ENCODE data around the gene TAF1A.

TAF1A gene

GRCh38 chr1:222547260-222547614 lies 42.5 kb downstream of the TAF1A start:
- Histone ChIP-seq H3K27me3 (ENCODE audit: control insufficient read depth, insufficient read depth, low read length) (no peaks in the 10 kb centered on the region), H3K36me3 (ENCODE audit: control insufficient read depth, insufficient read depth, low read length) (no peaks in the 10 kb centered on the region), H3K4me1 (ENCODE audit: control insufficient read depth, insufficient read depth, low read length) (no peaks in the 10 kb centered on the region), H3K27ac (ENCODE audit: low read depth, low read length) (no peak overlapping the region), H3K9ac (ENCODE audit: low read length) (no peak overlapping the region), H3K4me3 (ENCODE audit: low read length) (no peak overlapping the region)

DNA sequence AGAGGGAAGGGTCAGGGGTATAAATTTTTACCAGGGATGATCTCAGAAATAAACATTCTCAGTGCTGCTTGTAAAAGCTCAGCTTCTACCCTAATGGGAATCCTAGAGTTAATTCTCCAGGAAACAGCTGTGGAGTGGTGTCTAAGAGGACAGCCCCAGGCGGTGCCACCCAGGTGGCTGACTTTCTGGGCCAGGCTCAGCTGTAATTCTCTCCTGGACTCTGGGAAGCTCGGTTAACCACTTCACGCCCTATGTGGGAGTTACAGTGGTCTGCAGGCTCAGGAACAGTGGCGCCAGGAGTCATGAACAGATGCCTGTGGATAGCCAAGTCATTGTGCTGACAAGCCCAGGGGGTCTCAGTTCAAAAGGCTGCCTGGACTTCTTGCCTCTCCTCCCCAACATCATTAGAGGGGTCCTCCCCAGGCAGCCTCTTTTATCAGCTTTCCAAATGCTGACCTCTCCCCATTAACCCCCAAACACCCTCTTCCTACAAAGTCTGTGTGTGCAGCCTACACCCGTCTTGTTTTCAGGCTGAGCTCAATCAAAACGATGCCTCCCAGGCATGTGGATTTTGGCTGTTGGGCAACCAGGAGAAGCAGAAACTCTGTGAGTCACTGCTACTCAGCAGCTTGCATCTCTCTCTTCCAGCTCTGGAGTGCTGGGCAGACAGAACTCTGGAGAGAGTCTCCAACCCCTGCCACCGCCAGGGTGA lies 43.0 kb downstream of the TAF1A start:
- no peak overlapping the region for H3K4me3 ChIP-seq (ENCODE audit: low read length)
- H3K36me3 ChIP-seq (ENCODE audit: control insufficient read depth, insufficient read depth, low read length), result no peaks in the 10 kb centered on the region
- no peaks in the 10 kb centered on the region for H3K4me1 ChIP-seq (ENCODE audit: control insufficient read depth, insufficient read depth, low read length)
- H3K27ac ChIP-seq (ENCODE audit: low read depth, low read length), result no peak overlapping the region
- no peak overlapping the region for H3K9ac ChIP-seq (ENCODE audit: low read length)
- no peaks in the 10 kb centered on the region for H3K27me3 ChIP-seq (ENCODE audit: control insufficient read depth, insufficient read depth, low read length)

GRCh38 chr1:222546091-222546490 lies 43.6 kb downstream of the TAF1A start:
- no peak overlapping the region for H3K9ac ChIP-seq (ENCODE audit: low read length)
- H3K27ac ChIP-seq (ENCODE audit: low read depth, low read length), result no peak overlapping the region
- no peak overlapping the region for H3K4me3 ChIP-seq (ENCODE audit: low read length)
- H3K4me1 ChIP-seq (ENCODE audit: control insufficient read depth, insufficient read depth, low read length), result no peaks in the 10 kb centered on the region
- no peaks in the 10 kb centered on the region for H3K27me3 ChIP-seq (ENCODE audit: control insufficient read depth, insufficient read depth, low read length)
- no peaks in the 10 kb centered on the region for H3K36me3 ChIP-seq (ENCODE audit: control insufficient read depth, insufficient read depth, low read length)

DNA sequence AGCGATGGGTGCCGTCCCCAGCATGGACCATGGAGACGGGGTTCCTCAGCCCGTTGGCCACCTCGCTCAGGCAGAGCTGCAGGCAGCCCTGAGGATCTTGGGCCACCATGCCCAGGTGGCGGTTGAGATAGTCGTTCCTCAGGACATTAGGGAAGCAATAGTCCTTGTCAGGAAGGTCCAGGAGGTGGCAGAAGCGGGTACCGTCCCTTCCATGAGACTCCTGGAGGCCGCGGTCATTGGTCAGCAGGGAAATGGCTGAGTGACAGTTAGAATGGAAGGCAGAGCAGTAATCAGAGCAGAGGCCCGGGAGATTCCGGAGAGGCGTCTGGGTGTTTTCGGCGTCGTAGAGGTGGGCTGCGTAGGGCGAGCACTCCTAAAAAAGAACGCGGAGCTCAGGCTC lies 45.9 kb downstream of the TAF1A start:
- Histone ChIP-seq H3K27ac (ENCODE audit: low read depth, low read length) (no peak overlapping the region), H3K4me3 (ENCODE audit: low read length) (no peak overlapping the region), H3K36me3 (ENCODE audit: control insufficient read depth, insufficient read depth, low read length) (no peaks in the 10 kb centered on the region), H3K9ac (ENCODE audit: low read length) (no peak overlapping the region), H3K27me3 (ENCODE audit: control insufficient read depth, insufficient read depth, low read length) (no peaks in the 10 kb centered on the region), H3K4me1 (ENCODE audit: control insufficient read depth, insufficient read depth, low read length) (no peaks in the 10 kb centered on the region)

- no peaks in the 10 kb centered on the region for H3K4me1 ChIP-seq (ENCODE audit: control insufficient read depth, insufficient read depth, low read length)
- no peak overlapping the region for H3K27ac ChIP-seq (ENCODE audit: low read depth, low read length)
- no peaks in the 10 kb centered on the region for H3K36me3 ChIP-seq (ENCODE audit: control insufficient read depth, insufficient read depth, low read length)
- H3K27me3 ChIP-seq (ENCODE audit: control insufficient read depth, insufficient read depth, low read length), result no peaks in the 10 kb centered on the region
- no peak overlapping the region for H3K9ac ChIP-seq (ENCODE audit: low read length)
- no peak overlapping the region for H3K4me3 ChIP-seq (ENCODE audit: low read length)
Observed at GRCh38 chr1:222540598-222540995, 49.1 kb downstream of the TAF1A start.

DNA sequence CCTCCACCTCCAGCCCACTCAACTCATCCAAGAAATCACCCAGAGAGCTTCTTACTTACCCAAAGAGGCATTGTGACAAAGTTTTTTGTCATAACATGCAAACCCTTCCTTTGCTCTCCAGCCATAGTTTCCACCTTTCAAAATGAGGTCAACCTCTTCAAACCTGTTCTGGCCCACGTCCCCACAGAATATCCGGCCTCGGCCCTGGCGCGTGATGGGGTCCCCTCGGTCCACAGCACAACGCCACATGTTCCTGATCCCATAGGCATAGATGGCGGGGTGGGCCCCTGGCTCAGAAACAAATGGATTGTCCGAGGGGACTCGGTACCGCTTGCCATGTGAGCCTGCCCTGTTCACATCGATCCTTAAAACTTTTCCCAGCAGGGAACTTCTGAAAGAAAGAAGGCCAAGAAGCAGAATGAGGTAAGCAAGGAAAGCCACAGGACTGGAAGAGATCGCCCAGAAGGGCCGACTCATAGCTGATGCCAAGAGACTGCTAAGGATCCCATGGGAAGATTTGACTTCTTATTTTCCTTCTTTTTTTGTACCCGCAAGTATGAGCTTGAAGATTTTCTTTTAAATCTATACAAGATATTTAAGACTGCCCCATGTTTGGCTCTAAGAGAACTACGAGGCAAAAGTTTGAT lies 49.7 kb downstream of the TAF1A start:
- no peaks in the 10 kb centered on the region for H3K27me3 ChIP-seq (ENCODE audit: control insufficient read depth, insufficient read depth, low read length)
- H3K4me1 ChIP-seq (ENCODE audit: control insufficient read depth, insufficient read depth, low read length), result no peaks in the 10 kb centered on the region
- no peaks in the 10 kb centered on the region for H3K36me3 ChIP-seq (ENCODE audit: control insufficient read depth, insufficient read depth, low read length)
- no peak overlapping the region for H3K4me3 ChIP-seq (ENCODE audit: low read length)
- H3K27ac ChIP-seq (ENCODE audit: low read depth, low read length), result no peak overlapping the region
- no peak overlapping the region for H3K9ac ChIP-seq (ENCODE audit: low read length)

GRCh38 chr1:222535455-222535854 lies 54.3 kb downstream of the TAF1A start:
- H3K27me3 ChIP-seq (ENCODE audit: control insufficient read depth, insufficient read depth, low read length), result no peaks in the 10 kb centered on the region
- no peaks in the 10 kb centered on the region for H3K4me1 ChIP-seq (ENCODE audit: control insufficient read depth, insufficient read depth, low read length)
- no peak overlapping the region for H3K4me3 ChIP-seq (ENCODE audit: low read length)
- no peak overlapping the region for H3K9ac ChIP-seq (ENCODE audit: low read length)
- H3K27ac ChIP-seq (ENCODE audit: low read depth, low read length), result no peak overlapping the region
- H3K36me3 ChIP-seq (ENCODE audit: control insufficient read depth, insufficient read depth, low read length), result no peaks in the 10 kb centered on the region

GRCh38 chr1:222530852-222531251 lies 58.9 kb downstream of the TAF1A start:
- H3K36me3 ChIP-seq (ENCODE audit: control insufficient read depth, insufficient read depth, low read length), result no peaks in the 10 kb centered on the region
- H3K4me1 ChIP-seq (ENCODE audit: control insufficient read depth, insufficient read depth, low read length), result no peaks in the 10 kb centered on the region
- no peaks in the 10 kb centered on the region for H3K27me3 ChIP-seq (ENCODE audit: control insufficient read depth, insufficient read depth, low read length)
- H3K4me3 ChIP-seq (ENCODE audit: low read length), result no peak overlapping the region
- no peak overlapping the region for H3K9ac ChIP-seq (ENCODE audit: low read length)
- no peak overlapping the region for H3K27ac ChIP-seq (ENCODE audit: low read depth, low read length)

GRCh38 chr1:222529916-222530315 lies 59.8 kb downstream of the TAF1A start:
- Histone ChIP-seq H3K9ac (ENCODE audit: low read length) (no peak overlapping the region), H3K36me3 (ENCODE audit: control insufficient read depth, insufficient read depth, low read length) (no peaks in the 10 kb centered on the region), H3K27ac (ENCODE audit: low read depth, low read length) (no peak overlapping the region), H3K4me3 (ENCODE audit: low read length) (no peak overlapping the region), H3K27me3 (ENCODE audit: control insufficient read depth, insufficient read depth, low read length) (no peaks in the 10 kb centered on the region), H3K4me1 (ENCODE audit: control insufficient read depth, insufficient read depth, low read length) (no peaks in the 10 kb centered on the region)

DNA sequence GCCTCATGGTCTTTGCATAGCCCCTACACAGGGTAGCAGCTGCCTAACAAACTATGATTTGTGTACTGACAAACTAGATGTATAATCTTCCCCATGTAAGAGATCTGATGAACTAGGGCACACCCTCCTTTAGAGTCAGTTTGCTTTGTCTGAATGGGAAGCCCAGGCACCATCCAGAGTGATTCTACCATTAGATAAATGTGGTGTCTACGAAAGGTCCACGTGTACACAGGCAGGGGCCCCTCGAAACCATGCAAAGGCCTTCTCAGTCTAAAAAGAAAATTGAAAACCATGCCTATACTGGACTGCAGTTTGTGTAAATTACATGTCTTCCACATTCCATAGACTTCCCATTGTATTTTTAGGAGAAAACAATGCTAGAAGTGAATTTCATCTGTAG lies 60.6 kb downstream of the TAF1A start:
- Histone ChIP-seq H3K36me3 (ENCODE audit: control insufficient read depth, insufficient read depth, low read length) (no peaks in the 10 kb centered on the region), H3K4me3 (ENCODE audit: low read length) (no peak overlapping the region), H3K9ac (ENCODE audit: low read length) (no peak overlapping the region), H3K27me3 (ENCODE audit: control insufficient read depth, insufficient read depth, low read length) (no peaks in the 10 kb centered on the region), H3K4me1 (ENCODE audit: control insufficient read depth, insufficient read depth, low read length) (no peaks in the 10 kb centered on the region), H3K27ac (ENCODE audit: low read depth, low read length) (no peak overlapping the region)

DNA sequence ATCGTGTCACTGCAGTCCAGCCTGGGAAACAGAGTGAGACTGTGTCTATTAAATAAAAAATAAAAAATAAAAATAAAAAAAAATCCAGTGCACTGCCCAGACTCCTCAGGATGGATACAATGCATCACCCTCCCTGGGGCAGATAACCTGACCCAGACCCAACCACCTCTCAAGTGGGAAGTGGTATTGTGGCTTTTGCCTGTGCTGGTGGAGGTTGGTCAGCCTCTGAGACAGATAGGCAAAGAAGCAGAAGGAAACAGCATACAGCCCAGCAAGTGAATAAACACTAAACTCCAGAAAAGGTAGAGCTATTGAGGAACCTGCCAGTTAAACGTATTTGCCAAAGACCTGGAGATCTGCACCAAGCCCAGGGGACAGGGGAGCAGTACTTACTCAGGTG lies 63.8 kb downstream of the TAF1A start:
- no peak overlapping the region for H3K4me3 ChIP-seq (ENCODE audit: low read length)
- no peak overlapping the region for H3K27ac ChIP-seq (ENCODE audit: low read depth, low read length)
- H3K4me1 ChIP-seq (ENCODE audit: control insufficient read depth, insufficient read depth, low read length), result no peaks in the 10 kb centered on the region
- no peaks in the 10 kb centered on the region for H3K36me3 ChIP-seq (ENCODE audit: control insufficient read depth, insufficient read depth, low read length)
- no peak overlapping the region for H3K9ac ChIP-seq (ENCODE audit: low read length)
- no peaks in the 10 kb centered on the region for H3K27me3 ChIP-seq (ENCODE audit: control insufficient read depth, insufficient read depth, low read length)

DNA sequence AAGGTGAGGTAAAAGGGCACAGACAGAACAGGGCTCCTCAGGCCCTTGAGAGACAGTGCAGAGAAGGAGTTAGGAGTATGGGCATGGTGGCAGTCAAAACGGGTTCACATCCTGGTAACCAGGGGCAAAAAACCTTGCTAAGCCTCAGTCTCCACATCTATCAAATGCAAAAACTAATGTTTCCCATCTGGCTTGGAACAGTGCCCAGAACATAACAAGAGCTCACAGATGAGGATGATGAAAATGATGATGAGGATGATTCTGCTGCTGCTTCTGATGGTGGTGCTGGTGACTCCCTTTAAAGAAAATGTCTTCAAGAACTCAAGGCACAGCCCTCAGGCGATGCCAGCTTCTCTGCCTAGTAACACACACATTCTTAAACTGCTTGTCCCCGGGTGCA lies 65.9 kb downstream of the TAF1A start:
- no peak overlapping the region for H3K27ac ChIP-seq (ENCODE audit: low read depth, low read length)
- no peaks in the 10 kb centered on the region for H3K4me1 ChIP-seq (ENCODE audit: control insufficient read depth, insufficient read depth, low read length)
- H3K9ac ChIP-seq (ENCODE audit: low read length), result no peak overlapping the region
- no peaks in the 10 kb centered on the region for H3K36me3 ChIP-seq (ENCODE audit: control insufficient read depth, insufficient read depth, low read length)
- no peaks in the 10 kb centered on the region for H3K27me3 ChIP-seq (ENCODE audit: control insufficient read depth, insufficient read depth, low read length)
- no peak overlapping the region for H3K4me3 ChIP-seq (ENCODE audit: low read length)
